H1 (cell line): Measurements from ENCODE around the gene CHSY3. TPM values are rescaled to one million over a fixed set of nuclear protein-coding genes. Genes with fewer than 3 reads are reported as not detected.

ENCODE experiments used
- CTCF ChIA-PET: fragments of 300-600 bp; sonication (Branson Sonifier 250); formaldehyde crosslinking; loops from one replicate; lab custom pipeline; 2021; ENCODE audit not compliant: partially characterized antibody; lab: Charles Lee
- POLR2A ChIA-PET: fragments of 300-600 bp; sonication (Branson Sonifier 250); formaldehyde crosslinking; loops from one replicate; lab custom pipeline; 2021; ENCODE audit warnings: inconsistent platforms; ENCODE audit not compliant: partially characterized antibody; lab: Charles Lee
- DNase-seq, 2 experiments: peaks; one replicate each; pipeline versions ENCODE4 v3.0.0 to v3.0.0-alpha.2; 2010 to 2022; ENCODE audit warnings: low spot score in 2 of 2, low read depth in 1 of 2, mixed read lengths in 1 of 2
- FAIRE-seq: peaks from 2 replicates; lab custom pipeline; 2011; peaks lifted over from hg19 to GRCh38; lab: Jason Lieb, UNC
- H2AFZ ChIP-seq: 2 replicates; pipeline ENCODE4 v1.8.1; 2012; ENCODE audit warnings: low read length, inconsistent platforms
- H2AK5ac ChIP-seq: 2 replicates; pipeline ENCODE4 v1.6.1; 2013; ENCODE audit warnings: low read depth, low read length
- H2BK120ac ChIP-seq: replicated peaks from 2 replicates; pipeline ENCODE3; 2013; ENCODE audit warnings: low read depth, low read length, inconsistent platforms
- H2BK12ac ChIP-seq: 2 replicates; pipeline ENCODE4 v1.6.1; 2013; ENCODE audit warnings: low read depth, low read length
- H2BK15ac ChIP-seq: 2 replicates; pipeline ENCODE4 v1.6.1; 2013; ENCODE audit warnings: low read length
- H2BK20ac ChIP-seq: 2 replicates; pipeline ENCODE4 v1.6.1; 2013; ENCODE audit warnings: low read length
- H2BK5ac ChIP-seq: 2 replicates; pipeline ENCODE4 v1.6.1; 2013; ENCODE audit warnings: low read depth, low read length
- H3K14ac ChIP-seq: 2 replicates; pipeline ENCODE4 v1.6.1; 2013; ENCODE audit warnings: inconsistent platforms; ENCODE audit not compliant: insufficient read length
- H3K18ac ChIP-seq: 2 replicates; pipeline ENCODE4 v1.6.1; 2013; ENCODE audit warnings: low read length; ENCODE audit errors: extremely low read depth
- H3K23ac ChIP-seq: 2 replicates; pipeline ENCODE4 v1.6.1; 2013; ENCODE audit warnings: inconsistent platforms; ENCODE audit not compliant: insufficient read length
- H3K23me2 ChIP-seq: 2 replicates; pipeline ENCODE4 v1.6.1; 2013; ENCODE audit warnings: low read depth, low read length
- H3K27ac ChIP-seq: 2 replicates; pipeline ENCODE4 v1.6.1; 2011; ENCODE audit warnings: low read depth, low read length, inconsistent platforms
- H3K27me3 ChIP-seq, 4 experiments: replicated peaks in 1 of 4; 1 replicate in 1 of 4; 2 replicates in 3 of 4; pipeline versions ENCODE4 v1.6.1 to v1.8.1; 2011 to 2013; ENCODE audit warnings: low read length in 3 of 4, mild to moderate bottlenecking in 3 of 4, inconsistent platforms in 2 of 4, mixed read lengths in 2 of 4, moderate library complexity in 1 of 4; ENCODE audit not compliant: control insufficient read depth in 3 of 4, insufficient read depth in 3 of 4; ENCODE audit errors: extremely low read depth in 1 of 4
- H3K36me3 ChIP-seq, 4 experiments: 2 replicates each; pipeline versions ENCODE4 v1.6.1 to v1.8.1; 2011 to 2013; ENCODE audit warnings: mild to moderate bottlenecking in 4 of 4, low read length in 3 of 4, moderate library complexity in 2 of 4, control low read depth in 1 of 4, inconsistent platforms in 1 of 4; ENCODE audit not compliant: insufficient read depth in 4 of 4, control insufficient read depth in 2 of 4
- H3K4ac ChIP-seq: replicated peaks from 2 replicates; pipeline ENCODE3; 2013; ENCODE audit warnings: low read length, low read depth, mixed read lengths, inconsistent platforms; ENCODE audit not compliant: insufficient read length
- H3K4me1 ChIP-seq, 4 experiments: replicated peaks in 1 of 4; 1 replicate in 1 of 4; 2 replicates in 3 of 4; pipeline versions ENCODE4 v1.6.1 to v1.8.1; 2011 to 2013; ENCODE audit warnings: low read length in 3 of 4, inconsistent platforms in 2 of 4, mixed read lengths in 1 of 4; ENCODE audit not compliant: insufficient read depth in 4 of 4, control insufficient read depth in 3 of 4
- H3K4me2 ChIP-seq, 2 experiments: 2 replicates each; pipeline versions ENCODE4 v1.6.1 to v1.8.1; 2011 to 2013; ENCODE audit warnings: low read depth in 2 of 2, low read length in 2 of 2, control low read depth in 1 of 2, inconsistent platforms in 1 of 2, mild to moderate bottlenecking in 1 of 2; ENCODE audit not compliant: insufficient read depth in 1 of 2
- H3K4me3 ChIP-seq, 4 experiments: fragments of 200-600, 300-600 bp in 1 of 4; sonication (generic), shearing (Covaris generic), sonication (Bioruptor Twin) in 1 of 4; 2 replicates each; pipeline versions ENCODE4 v1.5.1 to v1.8.1; 2011 to 2016; ENCODE audit warnings: low read length in 4 of 4, low read depth in 3 of 4, control low read depth in 2 of 4, inconsistent platforms in 2 of 4, mild to moderate bottlenecking in 2 of 4, mixed read lengths in 1 of 4, moderate library complexity in 1 of 4; ENCODE audit not compliant: insufficient read depth in 2 of 4; ENCODE audit errors: extremely low read depth in 1 of 4
- H3K56ac ChIP-seq: replicated peaks from 2 replicates; pipeline ENCODE3; 2013; ENCODE audit warnings: low read depth, mild to moderate bottlenecking, mixed read lengths, low read length, inconsistent platforms; ENCODE audit not compliant: insufficient read length
- H3K79me1 ChIP-seq: 2 replicates; pipeline ENCODE4 v1.6.1; 2013; ENCODE audit warnings: low read depth, low read length, control low read depth
- H3K79me2 ChIP-seq, 2 experiments: 2 replicates each; pipeline versions ENCODE4 v1.6.1 to v1.8.1; 2012 to 2013; ENCODE audit warnings: low read length in 2 of 2, mild to moderate bottlenecking in 2 of 2, inconsistent platforms in 1 of 2; ENCODE audit not compliant: insufficient read depth in 2 of 2, control insufficient read depth in 1 of 2
- H3K9ac ChIP-seq, 4 experiments: replicated peaks in 1 of 4; 1 replicate in 1 of 4; 2 replicates in 3 of 4; pipeline versions ENCODE4 v1.6.1 to v1.8.1; 2011 to 2013; ENCODE audit warnings: low read depth in 3 of 4, low read length in 3 of 4, control low read depth in 2 of 4, mild to moderate bottlenecking in 2 of 4, moderate library complexity in 2 of 4, inconsistent platforms in 1 of 4; ENCODE audit errors: extremely low read depth in 1 of 4
- H3K9me3 ChIP-seq, 2 experiments: 2 replicates each; pipeline versions ENCODE4 v1.6.1 to v1.8.1; 2012 to 2013; ENCODE audit warnings: mild to moderate bottlenecking in 2 of 2, moderate library complexity in 2 of 2, control low read depth in 1 of 2, inconsistent platforms in 1 of 2, low read depth in 1 of 2, low read length in 1 of 2, mixed read lengths in 1 of 2; ENCODE audit not compliant: insufficient read depth in 2 of 2
- H4K20me1 ChIP-seq, 2 experiments: replicated peaks in 1 of 2; 2 replicates each; pipeline versions ENCODE3 to v1.8.1; 2011 to 2013; ENCODE audit warnings: inconsistent platforms in 2 of 2, low read length in 2 of 2, mild to moderate bottlenecking in 1 of 2; ENCODE audit not compliant: insufficient read depth in 2 of 2, control insufficient read depth in 1 of 2
- H4K5ac ChIP-seq: 2 replicates; pipeline ENCODE4 v1.6.1; 2013; ENCODE audit warnings: low read length, low read depth, mixed read lengths, inconsistent platforms; ENCODE audit not compliant: insufficient read length
- H4K8ac ChIP-seq: 2 replicates; pipeline ENCODE4 v1.8.0; 2013; ENCODE audit warnings: mild to moderate bottlenecking, moderate library complexity, low read length, inconsistent platforms; ENCODE audit not compliant: insufficient read depth; ENCODE audit errors: extremely low read depth
- H4K91ac ChIP-seq: replicated peaks from 2 replicates; pipeline ENCODE3; 2013; ENCODE audit warnings: low read length, mixed read lengths, inconsistent platforms; ENCODE audit not compliant: insufficient read length
- ASH2L ChIP-seq: fragments of 200-600, 300-600 bp; sonication (generic); IDR thresholded peaks from one replicate; pipeline ENCODE4 v1.7.1; 2017; ENCODE audit warnings: low read length
- CBX8 ChIP-seq: fragments of 300-800, 300-1000 bp; sonication (generic); IDR thresholded peaks from 2 replicates; pipeline ENCODE4 v1.7.1; 2016; ENCODE audit warnings: low read depth, low read length, borderline replicate concordance
- CHD2 ChIP-seq: IDR thresholded peaks from 2 replicates; pipeline ENCODE4 v1.6.1; 2012; ENCODE audit warnings: low read length, improper control_type of control experiment
- CREB1 ChIP-seq: IDR thresholded peaks from 2 replicates; pipeline ENCODE4 v1.6.1; 2012; ENCODE audit warnings: inconsistent platforms
- EGR1 ChIP-seq: IDR thresholded peaks from 2 replicates; pipeline ENCODE4 v1.6.1; 2011; ENCODE audit warnings: low read depth, low read length, borderline replicate concordance
- HDAC2 ChIP-seq, 2 experiments: fragments of 300-600 bp in 1 of 2; sonication (generic) in 1 of 2; IDR thresholded peaks; 2 replicates each; pipeline ENCODE4 v1.6.1; 2011 to 2012; ENCODE audit warnings: low read depth in 2 of 2, low read length in 2 of 2, mild to moderate bottlenecking in 2 of 2, moderate library complexity in 2 of 2, borderline replicate concordance in 1 of 2, inconsistent platforms in 1 of 2
- HDAC6 ChIP-seq: IDR thresholded peaks from one replicate; pipeline ENCODE4 v1.7.1; 2012; ENCODE audit warnings: low read depth, mild to moderate bottlenecking, inconsistent platforms, low read length, moderate library complexity
- MAX ChIP-seq: IDR thresholded peaks from 2 replicates; pipeline ENCODE4 v1.6.1; 2012; ENCODE audit warnings: inconsistent platforms
- POLR2A ChIP-seq, 2 experiments: IDR thresholded peaks; 1 replicate in 1 of 2; 2 replicates in 1 of 2; pipeline ENCODE4 v1.6.1; 2011; ENCODE audit warnings: low read depth in 2 of 2, low read length in 2 of 2, mild to moderate bottlenecking in 2 of 2; ENCODE audit errors: control extremely low read depth in 1 of 2
- POLR2AphosphoS5 ChIP-seq: IDR thresholded peaks from 2 replicates; pipeline ENCODE4 v1.6.1; 2011; ENCODE audit warnings: low read depth, low read length
- RBBP5 ChIP-seq: IDR thresholded peaks from 2 replicates; pipeline ENCODE4 v1.7.1; 2012; ENCODE audit warnings: low read depth, mild to moderate bottlenecking, inconsistent platforms, low read length, moderate library complexity, borderline replicate concordance
- RFX5 ChIP-seq: IDR thresholded peaks from 2 replicates; pipeline ENCODE4 v1.6.1; 2011; ENCODE audit warnings: low read depth, low read length, improper control_type of control experiment, borderline replicate concordance
- SIN3A ChIP-seq, 2 experiments: IDR thresholded peaks in 1 of 2; conservative IDR thresholded peaks in 1 of 2; 2 replicates each; pipeline ENCODE4 v1.6.1; 2011 to 2012; ENCODE audit warnings: low read length in 2 of 2, improper control_type of control experiment in 1 of 2, low read depth in 1 of 2, mild to moderate bottlenecking in 1 of 2
- SP1 ChIP-seq: IDR thresholded peaks from 2 replicates; pipeline ENCODE4 v1.6.1; 2011; ENCODE audit warnings: low read depth, low read length
- SP2 ChIP-seq: IDR thresholded peaks from 2 replicates; pipeline ENCODE4 v1.6.1; 2012; ENCODE audit warnings: mild to moderate bottlenecking, low read length, inconsistent platforms
- SP4 ChIP-seq: IDR thresholded peaks from 2 replicates; pipeline ENCODE4 v1.6.1; 2012; ENCODE audit warnings: low read length, inconsistent platforms
- TAF1 ChIP-seq: IDR thresholded peaks from 2 replicates; pipeline ENCODE4 v1.6.1; 2011; ENCODE audit warnings: mild to moderate bottlenecking, low read depth, low read length
- WGBS, 2 experiments: shearing (Covaris generic) in 1 of 2; methylation state at CpG; one replicate each; pipeline versions ENCODE4 v1.1.6 to v1.1.7; 2013 to 2015; ENCODE audit warnings: low lambda C conversion rate in 2 of 2, mixed read lengths in 2 of 2, inconsistent platforms in 1 of 2, low coverage in 1 of 2, missing lambda C conversion rate in 1 of 2; ENCODE audit not compliant: insufficient replicate concordance in 2 of 2, insufficient coverage in 1 of 2, insufficient read length in 1 of 2; ENCODE audit errors: extremely low coverage in 1 of 2, missing lambda C conversion rate in 1 of 2; 5-methylcytosine and 5-hydroxymethylcytosine counted together
- polyA plus RNA-seq, 7 experiments: library from polyadenylated mRNA; depleted of rRNA in 3 of 7; stranded (reverse) in 5 of 7; unstranded in 2 of 7; fragments of >200 nt in 5 of 7; fragments of 200-250 nt in 2 of 7; gene quantifications; 1 replicate in 5 of 7; 2 replicates in 1 of 7; 4 replicates in 1 of 7; pipeline versions ENCODE4 v1.2.1 to v1.2.3, GENCODE V29; 2011 to 2013; ENCODE audit warnings: missing spikeins in 2 of 7, mixed read lengths in 2 of 7
- total RNA-seq: library from RNA; stranded (reverse); fragmentation: NEBNext Ultra II Directional; extraction: Animal tissue kit (Norgen Biotek cat#: 25700); gene quantifications from 2 replicates; pipeline ENCODE4 v1.2.1, GENCODE V29; 2021

The CHSY3 gene
- total and polyA plus RNA-seq, 2 of the 8 experiments (the other 6 are each of a cell fraction or from before 2014, with no cell fraction given), result 0.24 to 1.8 TPM

DNA sequence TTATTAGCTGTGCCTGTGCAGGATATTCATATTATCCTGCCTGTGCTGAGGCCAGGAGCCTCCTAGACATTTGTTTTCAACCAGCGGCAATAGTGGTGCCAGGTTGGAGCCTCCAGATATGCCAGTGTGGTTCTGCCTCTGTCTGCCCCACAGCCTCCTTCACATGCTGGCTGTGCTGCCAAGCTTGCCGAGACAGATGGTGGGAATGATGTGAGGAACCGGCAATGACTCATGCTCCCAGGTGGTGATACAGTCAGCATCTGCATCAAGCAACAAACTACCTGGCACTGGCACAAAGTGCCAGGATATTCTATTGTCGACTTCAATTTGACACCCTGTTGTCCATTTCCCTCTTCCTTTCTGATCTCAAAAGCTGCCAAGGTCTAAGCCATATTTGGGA lies 285.7 kb downstream of the CHSY3 start:
- CTCF ChIA-PET, result interaction anchor here (1.1 kb wide), 1 partner anchor 80 kb away, joined by 3 read pairs; no protein-coding TSS in a partner anchor
- no peak overlapping the region for H3K4ac ChIP-seq
- FAIRE-seq, result no peak
- no peak for TF ChIP-seq HDAC6
- no peak for TF ChIP-seq SP4
- TF ChIP-seq RFX5, result no peak
- no peak for TF ChIP-seq CHD2
- no peak for TF ChIP-seq ASH2L
- TF ChIP-seq POLR2AphosphoS5, result no peak
- no peak for TF ChIP-seq POLR2A (IDR thresholded peaks at IDR 0.05; ENCODE audit: control extremely low read depth in 1 of 2, low read depth in 2 of 2, low read length in 2 of 2)
- TF ChIP-seq CREB1, result no peak
- TF ChIP-seq SP1, result no peak
- no peak for TF ChIP-seq TAF1
- no peak for TF ChIP-seq MAX
- TF ChIP-seq RBBP5, result no peak
- no peak for TF ChIP-seq EGR1
- TF ChIP-seq CBX8, result no peak
- no peak for TF ChIP-seq SP2
- TF ChIP-seq HDAC2 (IDR thresholded peaks at IDR 0.05; ENCODE audit: borderline replicate concordance in 1 of 2, low read depth in 2 of 2, low read length in 2 of 2), result no peak
- no peak for TF ChIP-seq SIN3A (conservative IDR thresholded peaks at IDR 0.05 in 1 of 2, IDR thresholded peaks at IDR 0.05 in 1 of 2; ENCODE audit: low read depth in 1 of 2, low read length in 2 of 2)

More for the DNA sequence above, 285.7 kb downstream of the CHSY3 start:
- Histone ChIP-seq H2AFZ (no peak overlapping the region), H4K20me1 (no peaks in the 10 kb centered on the region), H2BK5ac (no peak overlapping the region), H3K36me3 (no peaks in the 10 kb centered on the region; a peak in 1 of 8 replicates), H3K23me2 (no peaks in the 10 kb centered on the region), H3K4me2 (no peak overlapping the region), H4K5ac (no peak overlapping the region), H3K23ac (no peak overlapping the region), H3K27me3 (no peaks in the 10 kb centered on the region), H3K4me3 (no peak overlapping the region), H2AK5ac (no peak overlapping the region), H3K18ac (no peak overlapping the region), H4K91ac (no peak overlapping the region), H2BK20ac (no peak overlapping the region), H3K79me2 (no peaks in the 10 kb centered on the region), H3K79me1 (no peaks in the 10 kb centered on the region), H3K14ac (no peak overlapping the region), H2BK120ac (no peak overlapping the region), H2BK12ac (no peak overlapping the region), H2BK15ac (no peak overlapping the region), H3K9me3 (no peaks in the 10 kb centered on the region), H3K9ac (no peak overlapping the region), H4K8ac (no peak overlapping the region), H3K4me1 (no peaks in the 10 kb centered on the region), H3K27ac (no peak overlapping the region), H3K56ac (no peak overlapping the region)
- no peak for DNase-seq
- POLR2A ChIA-PET, result no interaction called here
- WGBS, 2 experiments, result 93% methylated on average over 4 of the region's 4 CpGs; no CpG with 5 or more reads in 1 of the 2 experiments
